Endothelial cell of umbilical vein (primary cell): Measurements from ENCODE around the gene NCOA3. TPM values are rescaled to one million over a fixed set of nuclear protein-coding genes. Genes with fewer than 3 reads are reported as not detected.

Experiments used
- BruUV-seq: library from RNA; stranded (reverse); fragments of 400-500 nt; replicated peaks from 2 replicates; lab custom pipeline; 2021; lab: Mats Ljungman, UMichigan
- CTCF ChIA-PET: fragments of 300-600, 350-600 bp; sonication (Branson Sonifier 250); formaldehyde crosslinking; loops from one replicate; lab custom pipeline; 2021; ENCODE audit warnings: antibody characterized with exemption, inconsistent platforms; lab: Charles Lee
- POLR2A ChIA-PET: fragments of 300-600, 350-600 bp; sonication (Branson Sonifier 250); formaldehyde crosslinking; loops from one replicate; lab custom pipeline; 2021; ENCODE audit warnings: antibody characterized with exemption, inconsistent platforms; lab: Charles Lee
- DNase-seq: peaks from one replicate; pipeline ENCODE4 v3.0.0-alpha.2; 2011; ENCODE audit warnings: low read depth, low spot score
- FAIRE-seq: peaks from 2 replicates; lab custom pipeline; 2011; peaks lifted over from hg19 to GRCh38; lab: Jason Lieb, UNC
- H2AFZ ChIP-seq: 2 replicates; pipeline ENCODE4 v1.6.0; 2012; ENCODE audit warnings: low read depth, low read length, control low read depth, inconsistent platforms
- H3K27ac ChIP-seq: 2 replicates; pipeline ENCODE4 v1.5.1; 2011; ENCODE audit warnings: low read depth, mild to moderate bottlenecking, control low read depth, low read length, moderate library complexity; ENCODE audit not compliant: insufficient read depth
- H3K27me3 ChIP-seq, 2 experiments: 2 replicates each; pipeline versions ENCODE4 v1.6.0 to v1.6.1; 2011; ENCODE audit warnings: low read length in 2 of 2, mixed read lengths in 1 of 2; ENCODE audit not compliant: control insufficient read depth in 2 of 2, insufficient read depth in 2 of 2
- H3K36me3 ChIP-seq, 2 experiments: 2 replicates in 1 of 2; 3 replicates in 1 of 2; pipeline ENCODE4 v1.5.1; 2011; ENCODE audit warnings: low read length in 2 of 2, mild to moderate bottlenecking in 1 of 2, moderate library complexity in 1 of 2; ENCODE audit not compliant: control insufficient read depth in 2 of 2, insufficient read depth in 2 of 2; ENCODE audit errors: extremely low read depth in 1 of 2
- H3K4me1 ChIP-seq: 3 replicates; pipeline ENCODE4 v1.5.1; 2011; ENCODE audit warnings: mild to moderate bottlenecking, low read length; ENCODE audit not compliant: control insufficient read depth, insufficient read depth; ENCODE audit errors: extremely low read depth
- H3K4me2 ChIP-seq: 2 replicates; pipeline ENCODE4 v1.6.1; 2011; ENCODE audit warnings: low read length, control low read depth, mixed read lengths; ENCODE audit not compliant: insufficient read depth
- H3K4me3 ChIP-seq, 3 experiments: fragments of 200-600 bp in 1 of 3; sonication (generic), shearing (Covaris generic) in 1 of 3; replicated peaks in 1 of 3; 2 replicates each; pipeline ENCODE4 v1.5.1; 2011 to 2016; ENCODE audit warnings: control low read depth in 3 of 3, low read length in 3 of 3, mild to moderate bottlenecking in 2 of 3, inconsistent platforms in 1 of 3, low read depth in 1 of 3, moderate library complexity in 1 of 3; ENCODE audit not compliant: insufficient read depth in 1 of 3
- H3K79me2 ChIP-seq: 2 replicates; pipeline ENCODE4 v1.6.0; 2012; ENCODE audit warnings: low read length, inconsistent platforms; ENCODE audit not compliant: control insufficient read depth, insufficient read depth
- H3K9ac ChIP-seq: replicated peaks from 2 replicates; pipeline ENCODE3; 2011; ENCODE audit warnings: low read length, control low read depth; ENCODE audit not compliant: insufficient read depth; ENCODE audit errors: extremely low read depth
- H3K9me1 ChIP-seq: replicated peaks from 3 replicates; pipeline ENCODE4 v1.6.0; 2011; ENCODE audit warnings: mild to moderate bottlenecking, low read length; ENCODE audit not compliant: control insufficient read depth, insufficient read depth; ENCODE audit errors: extremely low read depth
- H3K9me3 ChIP-seq: replicated peaks from 2 replicates; pipeline ENCODE4 v1.5.1; 2012; ENCODE audit warnings: low read length, inconsistent platforms; ENCODE audit not compliant: control insufficient read depth, insufficient read depth
- H4K20me1 ChIP-seq: replicated peaks from 2 replicates; pipeline ENCODE3; 2011; ENCODE audit warnings: mild to moderate bottlenecking, low read length; ENCODE audit not compliant: control insufficient read depth, insufficient read depth; ENCODE audit errors: extremely low read depth
- EZH2 ChIP-seq: IDR thresholded peaks from 2 replicates; pipeline ENCODE4 v1.6.1; 2012; ENCODE audit warnings: borderline replicate concordance, low read depth, mild to moderate bottlenecking, moderate library complexity, low read length, inconsistent platforms; ENCODE audit not compliant: severe bottlenecking
- FOS ChIP-seq: IDR thresholded peaks from 2 replicates; pipeline ENCODE4 v1.6.1; 2011; ENCODE audit warnings: mild to moderate bottlenecking, low read length, moderate library complexity, borderline replicate concordance; ENCODE audit not compliant: insufficient read depth
- GATA2 ChIP-seq: IDR thresholded peaks from 2 replicates; pipeline ENCODE4 v1.7.0; 2011; ENCODE audit warnings: low read depth, mild to moderate bottlenecking, moderate library complexity, mixed read lengths, low read length; ENCODE audit not compliant: insufficient read length, insufficient read depth
- JUN ChIP-seq: IDR thresholded peaks from 2 replicates; pipeline ENCODE4 v1.6.1; 2011; ENCODE audit warnings: borderline replicate concordance, low read depth; ENCODE audit not compliant: insufficient read length, insufficient read depth
- MYC ChIP-seq: IDR thresholded peaks from one replicate; pipeline ENCODE4 v1.6.1; 2011; ENCODE audit warnings: mild to moderate bottlenecking, low read depth, low read length
- POLR2A ChIP-seq: IDR thresholded peaks from 2 replicates; pipeline ENCODE4 v1.6.1; 2012; ENCODE audit warnings: low read depth, mild to moderate bottlenecking, control low read depth, low read length
- POLR2AphosphoS5 ChIP-seq: IDR thresholded peaks from 2 replicates; pipeline ENCODE4 v1.6.1; 2012; ENCODE audit warnings: low read depth, mild to moderate bottlenecking, control low read depth, low read length, moderate library complexity; ENCODE audit not compliant: insufficient read depth
- dilution Hi-C: fragments of 300-500 bp; cut with MboI; formaldehyde crosslinking; loops from one replicate; pipeline ENCODE4 v1.15.0; 2019; ENCODE audit warnings: low sequenced_read_pairs; ENCODE audit not compliant: extremely low pct_ligation_motif_present
- intact Hi-C: fragments of 100-400 bp; cut with micrococcal nuclease; formaldehyde crosslinking; loops from one replicate; pipeline ENCODE4 v1.10.0; 2022
- polyA plus RNA-seq, 4 experiments: library from polyadenylated mRNA; depleted of rRNA in 3 of 4; stranded (reverse) in 3 of 4; unstranded in 1 of 4; fragments of >200 nt; gene quantifications; 2 replicates each; pipeline versions ENCODE4 v1.2.1 to v1.2.3, GENCODE V29; 2011 to 2012; ENCODE audit warnings: missing spikeins in 1 of 4
- total RNA-seq: library from RNA; stranded (reverse); gene quantifications from 2 replicates; pipeline ENCODE4 v1.2.3, GENCODE V29; 2021
- TF ChIP-seq, protein P1 (sequence below): IDR thresholded peaks from 2 replicates; pipeline ENCODE4 v1.6.1; 2011; ENCODE audit not compliant: insufficient read depth, insufficient read length
- TF ChIP-seq, protein P2 (sequence below), 2 donors: IDR thresholded peaks; 1 replicate in 1 of 2; 2 replicates in 1 of 2; pipeline ENCODE4 v1.5.1; 2011; ENCODE audit warnings: low read length in 2 of 2, mild to moderate bottlenecking in 2 of 2, moderate library complexity in 2 of 2, control low read depth in 1 of 2, inconsistent platforms in 1 of 2, low read depth in 1 of 2; ENCODE audit not compliant: insufficient read depth in 1 of 2; ENCODE audit errors: extremely low read depth in 1 of 2

NCOA3 gene
- total and polyA plus RNA-seq, 2 donors (not counting 3 experiments of a cell fraction or from before 2014, with no cell fraction given), result 12.0 to 35.6 TPM

DNA sequence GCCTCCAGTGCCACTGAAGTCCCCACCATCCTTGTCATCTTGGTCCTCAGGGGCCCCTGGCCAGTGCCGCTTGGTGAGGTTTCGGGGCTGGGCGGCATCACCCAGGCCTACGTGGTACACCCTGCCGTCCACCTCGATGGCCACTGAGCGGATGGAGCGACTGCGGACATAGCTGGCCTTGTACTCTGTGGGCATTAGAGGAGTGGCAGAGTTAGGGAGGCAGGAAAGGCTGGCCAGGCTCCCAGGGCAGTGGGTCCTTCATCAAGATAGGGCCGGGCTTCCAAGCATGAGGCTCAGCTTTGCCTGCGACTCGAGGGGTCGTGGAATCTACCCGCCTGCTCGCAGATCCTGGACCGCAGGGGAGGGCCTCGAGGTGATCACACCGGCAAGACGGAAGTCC lies 164.6 kb downstream of the NCOA3 start:
- Histone ChIP-seq H3K27me3 (no peaks in the 10 kb centered on the region), H3K36me3 (no peaks in the 10 kb centered on the region), H3K9me3 (no peaks in the 10 kb centered on the region), H3K79me2 (no peaks in the 10 kb centered on the region), H3K9me1 (no peaks in the 10 kb centered on the region), H3K4me2 (no peak overlapping the region), H3K4me1 (peaks cover 7% of the 10 kb centered on the region), H3K9ac (no peak overlapping the region), H3K4me3 (no peak overlapping the region), H2AFZ (no peak overlapping the region), H4K20me1 (no peaks in the 10 kb centered on the region), H3K27ac (no peak overlapping the region)
- dilution Hi-C loops (no loop called here), intact Hi-C loops (no loop called here)
- no TSS peak for BruUV-seq
- FAIRE-seq, result no peak
- DNase-seq, result no peak
- POLR2A ChIA-PET, result no interaction called here
- TF ChIP-seq EZH2 (no peak), JUN (no peak), FOS (no peak), MYC (no peak), POLR2AphosphoS5 (no peak), POLR2A (no peak), GATA2 (no peak)
- TF ChIP-seq, protein P1, sequence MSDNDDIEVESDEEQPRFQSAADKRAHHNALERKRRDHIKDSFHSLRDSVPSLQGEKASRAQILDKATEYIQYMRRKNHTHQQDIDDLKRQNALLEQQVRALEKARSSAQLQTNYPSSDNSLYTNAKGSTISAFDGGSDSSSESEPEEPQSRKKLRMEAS, result no peak
- TF ChIP-seq, protein P2, sequence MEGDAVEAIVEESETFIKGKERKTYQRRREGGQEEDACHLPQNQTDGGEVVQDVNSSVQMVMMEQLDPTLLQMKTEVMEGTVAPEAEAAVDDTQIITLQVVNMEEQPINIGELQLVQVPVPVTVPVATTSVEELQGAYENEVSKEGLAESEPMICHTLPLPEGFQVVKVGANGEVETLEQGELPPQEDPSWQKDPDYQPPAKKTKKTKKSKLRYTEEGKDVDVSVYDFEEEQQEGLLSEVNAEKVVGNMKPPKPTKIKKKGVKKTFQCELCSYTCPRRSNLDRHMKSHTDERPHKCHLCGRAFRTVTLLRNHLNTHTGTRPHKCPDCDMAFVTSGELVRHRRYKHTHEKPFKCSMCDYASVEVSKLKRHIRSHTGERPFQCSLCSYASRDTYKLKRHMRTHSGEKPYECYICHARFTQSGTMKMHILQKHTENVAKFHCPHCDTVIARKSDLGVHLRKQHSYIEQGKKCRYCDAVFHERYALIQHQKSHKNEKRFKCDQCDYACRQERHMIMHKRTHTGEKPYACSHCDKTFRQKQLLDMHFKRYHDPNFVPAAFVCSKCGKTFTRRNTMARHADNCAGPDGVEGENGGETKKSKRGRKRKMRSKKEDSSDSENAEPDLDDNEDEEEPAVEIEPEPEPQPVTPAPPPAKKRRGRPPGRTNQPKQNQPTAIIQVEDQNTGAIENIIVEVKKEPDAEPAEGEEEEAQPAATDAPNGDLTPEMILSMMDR (IDR thresholded peaks at IDR 0.05; ENCODE audit: extremely low read depth in 1 of 2, insufficient read depth in 1 of 2, low read depth in 1 of 2, low read length in 2 of 2), result no peak
- CTCF ChIA-PET, result interaction anchor here (9.7 kb wide), 1 partner anchor 954 kb away, joined by 158 read pairs; no protein-coding TSS in a partner anchor
